Measurements from ENCODE around the gene PERM1.
"Not testable (repeated sequence)": the region's sequence is repeated elsewhere in the genome, so short reads cannot be mapped to it uniquely, and the experiment has no call there.

The PERM1 gene, protein sequence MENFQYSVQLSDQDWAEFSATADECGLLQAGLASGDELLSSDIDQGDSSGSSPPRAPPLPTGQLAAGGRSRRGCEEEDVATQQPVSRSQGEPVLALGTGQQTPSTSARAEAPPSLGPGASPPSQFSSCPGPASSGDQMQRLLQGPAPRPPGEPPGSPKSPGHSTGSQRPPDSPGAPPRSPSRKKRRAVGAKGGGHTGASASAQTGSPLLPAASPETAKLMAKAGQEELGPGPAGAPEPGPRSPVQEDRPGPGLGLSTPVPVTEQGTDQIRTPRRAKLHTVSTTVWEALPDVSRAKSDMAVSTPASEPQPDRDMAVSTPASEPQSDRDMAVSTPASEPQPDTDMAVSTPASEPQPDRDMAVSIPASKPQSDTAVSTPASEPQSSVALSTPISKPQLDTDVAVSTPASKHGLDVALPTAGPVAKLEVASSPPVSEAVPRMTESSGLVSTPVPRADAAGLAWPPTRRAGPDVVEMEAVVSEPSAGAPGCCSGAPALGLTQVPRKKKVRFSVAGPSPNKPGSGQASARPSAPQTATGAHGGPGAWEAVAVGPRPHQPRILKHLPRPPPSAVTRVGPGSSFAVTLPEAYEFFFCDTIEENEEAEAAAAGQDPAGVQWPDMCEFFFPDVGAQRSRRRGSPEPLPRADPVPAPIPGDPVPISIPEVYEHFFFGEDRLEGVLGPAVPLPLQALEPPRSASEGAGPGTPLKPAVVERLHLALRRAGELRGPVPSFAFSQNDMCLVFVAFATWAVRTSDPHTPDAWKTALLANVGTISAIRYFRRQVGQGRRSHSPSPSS
- 0 to 0.24 (median 0) reads per million in 9 experiments for total RNA-seq

DNA sequence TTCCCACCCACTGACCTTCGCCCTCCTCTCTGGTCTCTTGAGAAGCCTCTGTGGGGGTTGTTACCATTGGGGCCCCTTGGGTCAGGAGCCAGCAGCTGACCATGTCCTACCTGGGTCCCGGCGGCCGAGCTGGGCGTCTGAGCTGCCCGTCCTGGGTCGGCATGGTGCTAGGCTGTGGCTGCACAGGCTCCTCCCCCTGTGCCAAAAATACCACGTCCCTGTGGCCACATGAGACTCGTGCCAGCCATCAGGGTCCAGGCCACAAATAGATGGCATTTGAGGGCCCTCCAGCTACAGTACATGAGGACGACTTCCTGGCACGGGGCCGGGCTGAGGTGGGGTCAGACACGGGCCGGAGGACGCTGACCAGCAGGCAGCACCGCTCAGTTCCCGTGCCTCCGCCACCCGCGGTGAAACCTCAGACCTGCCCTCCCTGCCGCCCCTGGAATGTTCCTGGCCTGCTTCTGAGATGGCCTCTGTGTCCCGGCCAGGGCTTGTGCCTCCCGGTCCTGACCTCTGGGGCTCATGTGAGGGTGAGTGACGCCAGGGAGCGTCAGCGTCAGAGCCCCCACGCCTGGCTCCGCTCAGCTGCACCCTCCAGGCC is at the start of gene PERM1:
Gene PERM1, minus strand, starts transcription at position 139 of the 604 bp plus-strand sequence. CDS start 1,064 bp downstream, outside the sequence.
- H3K27me3 Mint-ChIP-seq, result peaks cover 16 to 47% of the 10 kb centered on the region in 2 donors
- H3K27ac Mint-ChIP-seq, result no peak within 1 kb of the TSS
- ATAC-seq (replicated peaks), result no peak

GRCh38 chr1:1030867-1031658 is 49.2 kb upstream of the PERM1 start:
- not testable (repeated sequence) for ATAC-seq (replicated peaks); DNase-seq; H3K4me3 Mint-ChIP-seq; H3K27ac Mint-ChIP-seq; H3K36me3 Mint-ChIP-seq (ENCODE audit: insufficient read depth); H3K9me3 Mint-ChIP-seq; H3K4me1 Mint-ChIP-seq (ENCODE audit: low read depth in 2 of 2)
- peaks cover 19 to 28% of the 10 kb centered on the region in 2 donors for H3K27me3 Mint-ChIP-seq

More for the DNA sequence above, at the start of gene PERM1:
- no peak for DNase-seq
- no peak within 1 kb of the TSS for H3K4me3 Mint-ChIP-seq
- no peaks in the 10 kb centered on the region for H3K9me3 Mint-ChIP-seq
- peaks cover 4% of the 10 kb centered on the region for H3K36me3 Mint-ChIP-seq (ENCODE audit: insufficient read depth)
- H3K4me1 Mint-ChIP-seq (ENCODE audit: low read depth in 2 of 2), result peaks cover 0 to 3% of the 10 kb centered on the region in 2 donors

GRCh38 chr1:1027791-1028190 is 45.9 kb upstream of the PERM1 start:
- peaks cover 13 to 21% of the 10 kb centered on the region in 2 donors for H3K27me3 Mint-ChIP-seq
- H3K9me3 Mint-ChIP-seq, result no peaks in the 10 kb centered on the region
- no peak overlapping the region for H3K27ac Mint-ChIP-seq
- peaks cover 4 to 6% of the 10 kb centered on the region in 2 donors for H3K4me1 Mint-ChIP-seq (ENCODE audit: low read depth in 2 of 2)
- ATAC-seq (replicated peaks) (no peak), DNase-seq (no peak)
- H3K4me3 Mint-ChIP-seq, result no peak overlapping the region
- H3K36me3 Mint-ChIP-seq (ENCODE audit: insufficient read depth), result peaks cover 3% of the 10 kb centered on the region

- Mint-ChIP-seq H3K27ac (no peak overlapping the region), H3K36me3 (ENCODE audit: insufficient read depth) (peaks cover 3% of the 10 kb centered on the region), H3K27me3 (peaks cover 5 to 20% of the 10 kb centered on the region in 2 donors), H3K4me1 (ENCODE audit: low read depth in 2 of 2) (no peaks in the 10 kb centered on the region), H3K9me3 (no peaks in the 10 kb centered on the region), H3K4me3 (no peak overlapping the region)
- DNase-seq (no peak), ATAC-seq (replicated peaks) (no peak)
Measured at GRCh38 chr1:1026599-1027413, 44.9 kb upstream of the PERM1 start.

DNA sequence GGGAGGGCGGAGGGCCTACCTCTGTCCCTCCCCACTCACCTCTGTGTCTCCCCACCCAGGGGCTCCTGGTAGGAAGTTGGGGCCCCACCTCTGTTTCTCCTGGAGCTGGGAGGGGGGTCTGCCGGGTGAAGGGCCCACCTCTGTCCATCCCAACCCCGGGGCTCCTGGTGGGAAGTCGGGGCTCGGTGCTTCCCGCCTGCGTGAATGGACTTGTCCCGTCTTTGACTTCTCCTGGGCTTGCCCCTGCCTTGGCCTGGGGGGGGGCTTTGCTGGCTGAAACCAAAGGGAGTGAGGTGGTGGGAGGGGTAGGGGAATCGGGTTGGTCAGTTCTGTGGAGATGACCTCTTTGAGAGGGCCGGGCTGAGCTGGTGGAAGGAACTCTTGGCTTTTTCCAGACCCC is 43.8 kb upstream of the PERM1 start:
- Mint-ChIP-seq H3K27me3 (peaks cover 4 to 17% of the 10 kb centered on the region in 2 donors), H3K4me3 (no peak overlapping the region), H3K36me3 (ENCODE audit: insufficient read depth) (peaks cover 3% of the 10 kb centered on the region), H3K9me3 (no peaks in the 10 kb centered on the region), H3K27ac (no peak overlapping the region), H3K4me1 (ENCODE audit: low read depth in 2 of 2) (no peaks in the 10 kb centered on the region)
- no peak for ATAC-seq (replicated peaks)
- no peak for DNase-seq

DNA sequence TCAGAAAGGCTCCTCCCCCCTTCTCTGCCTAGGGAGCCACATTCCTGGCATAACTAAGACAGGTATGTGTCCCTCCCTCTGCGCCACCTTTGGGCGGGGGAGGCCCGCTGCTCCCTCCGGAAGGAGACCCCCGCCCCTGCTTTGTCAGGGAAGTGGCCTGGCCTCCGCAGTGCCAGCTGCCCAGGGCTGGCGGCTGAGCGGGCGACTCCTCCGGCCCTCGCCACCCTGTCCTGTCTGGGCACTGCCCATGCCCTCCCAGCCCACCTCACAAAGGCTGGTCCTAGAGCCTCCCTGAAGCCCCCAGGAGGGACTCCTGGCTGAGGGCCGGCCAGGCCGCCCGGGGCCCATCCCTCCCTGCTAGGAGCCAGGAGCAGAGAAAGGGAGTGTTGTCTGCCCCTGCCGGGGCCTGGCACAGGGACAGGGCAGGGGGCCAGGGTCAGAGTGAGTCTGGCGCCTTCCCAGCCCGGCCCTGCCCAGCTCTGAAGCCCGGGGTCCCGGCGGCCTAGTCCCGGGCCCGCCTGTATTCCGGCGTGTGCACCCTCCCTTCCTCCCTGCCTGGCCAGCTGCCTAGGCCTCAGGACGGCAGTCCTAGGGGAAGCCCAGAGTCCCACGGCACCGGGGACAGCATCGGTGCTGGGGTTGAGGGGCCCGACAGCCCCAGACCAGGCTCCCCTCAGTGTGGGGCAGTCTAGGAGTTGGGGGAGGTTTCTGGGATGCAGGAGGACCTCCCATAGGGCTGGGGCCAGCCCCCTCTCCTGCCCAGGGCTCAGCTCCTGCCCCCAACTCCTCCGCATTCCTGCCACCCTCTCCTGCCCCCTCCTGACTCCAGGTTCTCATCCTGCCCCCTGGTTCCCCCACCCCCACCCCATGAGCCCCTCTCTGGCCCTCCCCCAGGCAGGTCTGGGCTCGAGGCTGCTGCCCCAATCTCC is 43.1 kb upstream of the PERM1 start:
- H3K27ac Mint-ChIP-seq, result no peak overlapping the region
- no peaks in the 10 kb centered on the region for H3K9me3 Mint-ChIP-seq
- no peak for DNase-seq
- peaks cover 4 to 17% of the 10 kb centered on the region in 2 donors for H3K27me3 Mint-ChIP-seq
- ATAC-seq (replicated peaks), result no peak
- H3K4me1 Mint-ChIP-seq (ENCODE audit: low read depth in 2 of 2), result no peaks in the 10 kb centered on the region
- peaks cover 3% of the 10 kb centered on the region for H3K36me3 Mint-ChIP-seq (ENCODE audit: insufficient read depth)
- no peak overlapping the region for H3K4me3 Mint-ChIP-seq

- no peak for ATAC-seq (replicated peaks)
- no peaks in the 10 kb centered on the region for H3K9me3 Mint-ChIP-seq
- peaks cover 4 to 17% of the 10 kb centered on the region in 2 donors for H3K27me3 Mint-ChIP-seq
- H3K4me1 Mint-ChIP-seq (ENCODE audit: low read depth in 2 of 2), result no peaks in the 10 kb centered on the region
- no peak overlapping the region for H3K27ac Mint-ChIP-seq
- H3K4me3 Mint-ChIP-seq, result no peak overlapping the region
- no peak for DNase-seq
- peaks cover 3% of the 10 kb centered on the region for H3K36me3 Mint-ChIP-seq (ENCODE audit: insufficient read depth)
Measured at GRCh38 chr1:1024149-1024770, 42.4 kb upstream of the PERM1 start.

- Mint-ChIP-seq H3K4me1 (ENCODE audit: low read depth in 2 of 2) (no peaks in the 10 kb centered on the region), H3K36me3 (ENCODE audit: insufficient read depth) (peaks cover 3% of the 10 kb centered on the region), H3K27me3 (peaks cover 4 to 17% of the 10 kb centered on the region in 2 donors), H3K9me3 (no peaks in the 10 kb centered on the region), H3K27ac (no peak overlapping the region), H3K4me3 (no peak overlapping the region)
- DNase-seq (no peak), ATAC-seq (replicated peaks) (no peak)
Measured at GRCh38 chr1:1023700-1024099, 41.8 kb upstream of the PERM1 start.

GRCh38 chr1:1022302-1023009 is 40.6 kb upstream of the PERM1 start:
- no peak for ATAC-seq (replicated peaks)
- H3K36me3 Mint-ChIP-seq (ENCODE audit: insufficient read depth), result peaks cover 3% of the 10 kb centered on the region
- H3K27me3 Mint-ChIP-seq, result peaks cover 4 to 17% of the 10 kb centered on the region in 2 donors
- no peaks in the 10 kb centered on the region for H3K9me3 Mint-ChIP-seq
- DNase-seq, result no peak
- peaks cover 0 to under 1% of the 10 kb centered on the region in 2 donors for H3K4me1 Mint-ChIP-seq (ENCODE audit: low read depth in 2 of 2)
- peak overlapping the region; percentile 20 to 38 for H3K4me3 Mint-ChIP-seq
- peak overlapping the region in 1 of 2 donors; percentile 53 for H3K27ac Mint-ChIP-seq

DNA sequence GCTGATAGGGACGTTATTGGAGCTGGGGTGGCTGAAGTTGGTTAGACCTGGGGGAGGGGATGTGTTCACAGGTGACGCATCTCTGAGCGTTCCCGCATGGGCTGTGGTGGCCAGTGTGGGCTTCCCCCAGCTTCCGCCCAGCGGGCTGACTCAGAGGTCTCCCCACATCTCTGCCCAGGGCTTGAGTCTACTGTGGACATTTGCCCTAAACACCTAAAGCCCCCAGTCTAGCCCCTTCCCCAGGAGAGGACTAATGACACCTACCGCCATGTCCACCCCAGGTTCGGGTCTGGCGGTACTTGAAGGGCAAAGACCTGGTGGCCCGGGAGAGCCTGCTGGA is 40.0 kb upstream of the PERM1 start:
- ATAC-seq (replicated peaks), result no peak
- H3K9me3 Mint-ChIP-seq, result no peaks in the 10 kb centered on the region
- no peak overlapping the region for H3K27ac Mint-ChIP-seq
- no peak for DNase-seq
- peaks cover 3% of the 10 kb centered on the region for H3K36me3 Mint-ChIP-seq (ENCODE audit: insufficient read depth)
- peaks cover 0 to 5% of the 10 kb centered on the region in 2 donors for H3K4me1 Mint-ChIP-seq (ENCODE audit: low read depth in 2 of 2)
- no peak overlapping the region for H3K4me3 Mint-ChIP-seq
- peaks cover 4 to 17% of the 10 kb centered on the region in 2 donors for H3K27me3 Mint-ChIP-seq

All from effector memory CD8-positive, alpha-beta T cell (primary cell).